ENCODE measurements around the gene PKMYT1. TPM values are rescaled to one million over a fixed set of nuclear protein-coding genes. Genes with fewer than 3 reads are reported as not detected.
A peak's percentile ranks its signal among the peaks of the same experiment; 100 is the strongest.

PKMYT1 gene
- polyA plus RNA-seq, 2 of the 4 experiments (the other 2 are of a cell fraction) = 10.5 to 50.5 TPM

DNA sequence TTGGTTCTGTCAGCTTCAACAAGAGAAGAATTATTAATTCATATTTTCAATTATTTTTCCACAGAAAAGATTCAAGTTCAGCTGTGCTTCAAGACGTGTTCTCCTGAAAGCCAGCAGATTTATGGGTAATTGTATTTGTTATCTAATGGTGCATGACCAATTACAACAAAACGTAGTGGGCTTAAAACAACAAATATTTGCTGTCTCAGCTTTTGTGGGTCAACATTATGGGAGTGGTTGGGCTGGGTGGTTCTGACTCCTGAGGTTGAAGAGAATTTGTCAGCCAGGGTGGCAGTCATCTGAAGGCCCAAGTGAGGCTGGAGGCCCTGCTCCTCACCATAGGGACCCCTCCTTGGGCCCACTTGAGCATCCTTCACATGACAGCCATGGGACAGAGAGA lies 40.3 kb downstream of the PKMYT1 start:
- ChIA-PET CTCF (interaction anchor here (0.5 to 19.4 kb wide), 9 partner anchors 12 to 39 kb away, joined by 3 to 190 read pairs (median 3); no protein-coding TSS in a partner anchor), POLR2A (no interaction called here)

GRCh38 chr16:2938206-2938605 lies 42.0 kb downstream of the PKMYT1 start:
- Histone ChIP-seq H3K9me3 (no peaks in the 10 kb centered on the region), H3K4me2 (no peak overlapping the region), H3K4me1 (no peaks in the 10 kb centered on the region), H3K4me3 (no peak overlapping the region), H3K27ac (no peak overlapping the region)
- CTCF ChIA-PET = interaction anchor here (1.3 to 19.4 kb wide), 2 partner anchors 10 to 54 kb away, joined by 3 to 190 read pairs; no protein-coding TSS in a partner anchor
- ATAC-seq = no peak
- TF ChIP-seq HOXB13 (CRISPR knock-in tag; IDR thresholded peaks at IDR 0.05; ENCODE audit: low read depth) (no peak), TP53 (CRISPR knock-in tag; IDR thresholded peaks at IDR 0.05) (no peak), SREBF2 (IDR thresholded peaks at IDR 0.05) (no peak), JUN (IDR thresholded peaks at IDR 0.05) (no peak), ZSCAN20 (CRISPR knock-in tag; IDR thresholded peaks at IDR 0.05) (no peak), BCL3 (IDR thresholded peaks at IDR 0.05) (no peak), MAX (IDR thresholded peaks at IDR 0.05) (no peak), EHMT2 (IDR thresholded peaks at IDR 0.05; ENCODE audit: low read depth) (no peak), POLR2A (IDR thresholded peaks at IDR 0.05; ENCODE audit: low read length) (no peak), ZNF302 (CRISPR knock-in tag; IDR thresholded peaks at IDR 0.05) (no peak), FOSL2 (IDR thresholded peaks at IDR 0.05) (no peak), FOSL2 (CRISPR knock-in tag; IDR thresholded peaks at IDR 0.05) (no peak), MAZ (IDR thresholded peaks at IDR 0.05; ENCODE audit: borderline replicate concordance, low read depth, low read length) (no peak)
- TF ChIP-seq, protein P1, sequence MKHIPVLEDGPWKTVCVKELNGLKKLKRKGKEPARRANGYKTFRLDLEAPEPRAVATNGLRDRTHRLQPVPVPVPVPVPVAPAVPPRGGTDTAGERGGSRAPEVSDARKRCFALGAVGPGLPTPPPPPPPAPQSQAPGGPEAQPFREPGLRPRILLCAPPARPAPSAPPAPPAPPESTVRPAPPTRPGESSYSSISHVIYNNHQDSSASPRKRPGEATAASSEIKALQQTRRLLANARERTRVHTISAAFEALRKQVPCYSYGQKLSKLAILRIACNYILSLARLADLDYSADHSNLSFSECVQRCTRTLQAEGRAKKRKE (CRISPR knock-in tag; IDR thresholded peaks at IDR 0.05; ENCODE audit: low read depth) = no peak
- POLR2A ChIA-PET = no interaction called here
- FAIRE-seq = no peak
- WGBS (ENCODE audit: missing lambda C conversion rate) = 96% methylated on average over 12 of the region's 12 CpGs
- no peak for DNase-seq (ENCODE audit: low read depth in 1 of 2, low spot score in 1 of 2)

More for the DNA sequence above, 40.3 kb downstream of the PKMYT1 start:
- Histone ChIP-seq H3K4me1 (no peaks in the 10 kb centered on the region), H3K4me2 (no peak overlapping the region), H3K27ac (no peak overlapping the region), H3K9me3 (no peaks in the 10 kb centered on the region), H3K4me3 (no peak overlapping the region)
- DNase-seq (ENCODE audit: low read depth in 1 of 2, low spot score in 1 of 2) = no peak
- ATAC-seq = no peak
- no peak for FAIRE-seq
- TF ChIP-seq RARB (CRISPR knock-in tag; IDR thresholded peaks at IDR 0.05) = no peak
- no peak for TF ChIP-seq CHD2 (IDR thresholded peaks at IDR 0.05; ENCODE audit: low read length, partially characterized antibody)
- TF ChIP-seq FOXS1 (CRISPR knock-in tag; IDR thresholded peaks at IDR 0.05) = no peak
- TF ChIP-seq KDM1A (IDR thresholded peaks at IDR 0.05; ENCODE audit: low read depth) = no peak
- peak; percentile 83 for TF ChIP-seq MAFK (IDR thresholded peaks at IDR 0.05; ENCODE audit: partially characterized antibody)
- TF ChIP-seq CHD4 (IDR thresholded peaks at IDR 0.05; ENCODE audit: borderline replicate concordance) = no peak
- WGBS (ENCODE audit: missing lambda C conversion rate) = 88% methylated on average over 2 of the region's 2 CpGs

GRCh38 chr16:2937170-2937569 lies 43.1 kb downstream of the PKMYT1 start:
- DNase-seq (ENCODE audit: low read depth in 1 of 2, low spot score in 1 of 2) (no peak), ATAC-seq (no peak; a peak in 1 of 6 replicates), FAIRE-seq (no peak)
- POLR2A ChIA-PET = no interaction called here
- Histone ChIP-seq H3K4me2 (no peak overlapping the region), H3K27ac (no peak overlapping the region), H3K4me1 (no peaks in the 10 kb centered on the region), H3K9me3 (no peaks in the 10 kb centered on the region), H3K4me3 (no peak overlapping the region)
- WGBS (ENCODE audit: missing lambda C conversion rate) = 96% methylated on average over 21 of the region's 24 CpGs
- CTCF ChIA-PET = interaction anchor here (0.6 to 19.4 kb wide), 4 partner anchors 9 to 55 kb away, joined by 3 to 190 read pairs (median 4); no protein-coding TSS in a partner anchor
- TF ChIP-seq CBX2 (IDR thresholded peaks at IDR 0.05; ENCODE audit: borderline replicate concordance, low read depth) (no peak), TP53 (CRISPR knock-in tag; IDR thresholded peaks at IDR 0.05) (no peak), FOXS1 (CRISPR knock-in tag; IDR thresholded peaks at IDR 0.05) (no peak), ESRRA (IDR thresholded peaks at IDR 0.05; ENCODE audit: borderline replicate concordance, low read length) (no peak), NR3C1 (IDR thresholded peaks at IDR 0.05) (no peak), JUN (IDR thresholded peaks at IDR 0.05) (no peak)
- TF ChIP-seq, protein P2, sequence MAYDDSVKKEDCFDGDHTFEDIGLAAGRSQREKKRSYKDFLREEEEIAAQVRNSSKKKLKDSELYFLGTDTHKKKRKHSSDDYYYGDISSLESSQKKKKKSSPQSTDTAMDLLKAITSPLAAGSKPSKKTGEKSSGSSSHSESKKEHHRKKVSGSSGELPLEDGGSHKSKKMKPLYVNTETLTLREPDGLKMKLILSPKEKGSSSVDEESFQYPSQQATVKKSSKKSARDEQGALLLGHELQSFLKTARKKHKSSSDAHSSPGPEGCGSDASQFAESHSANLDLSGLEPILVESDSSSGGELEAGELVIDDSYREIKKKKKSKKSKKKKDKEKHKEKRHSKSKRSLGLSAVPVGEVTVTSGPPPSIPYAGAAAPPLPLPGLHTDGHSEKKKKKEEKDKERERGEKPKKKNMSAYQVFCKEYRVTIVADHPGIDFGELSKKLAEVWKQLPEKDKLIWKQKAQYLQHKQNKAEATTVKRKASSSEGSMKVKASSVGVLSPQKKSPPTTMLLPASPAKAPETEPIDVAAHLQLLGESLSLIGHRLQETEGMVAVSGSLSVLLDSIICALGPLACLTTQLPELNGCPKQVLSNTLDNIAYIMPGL (CRISPR knock-in tag; IDR thresholded peaks at IDR 0.05; ENCODE audit: borderline replicate concordance) = no peak

All from A549 (cell line).